GM12891 (cell line): ENCODE measurements around the gene CLVS2. TPM values are rescaled to one million over a fixed set of nuclear protein-coding genes. Genes with fewer than 3 reads are reported as not detected.

Source experiments
- DNase-seq: peaks from one replicate; pipeline ENCODE4 v3.0.0; 2011; ENCODE audit warnings: low spot score; ENCODE audit not compliant: insufficient read length
- FAIRE-seq: peaks from 2 replicates; lab custom pipeline; 2011; peaks lifted over from hg19 to GRCh38; lab: Jason Lieb, UNC
- PAX5 ChIP-seq: IDR thresholded peaks from 2 replicates; pipeline ENCODE4 v1.6.1; 2011; ENCODE audit warnings: low read length, moderate library complexity, mild to moderate bottlenecking; ENCODE audit not compliant: insufficient read depth, severe bottlenecking
- POLR2A ChIP-seq: IDR thresholded peaks from 2 replicates; pipeline ENCODE4 v1.6.1; 2011; ENCODE audit warnings: low read depth, low read length, control low read depth
- POLR2AphosphoS5 ChIP-seq: IDR thresholded peaks from 2 replicates; pipeline ENCODE4 v1.6.1; 2011; ENCODE audit warnings: low read depth, low read length, control low read depth
- POU2F2 ChIP-seq: IDR thresholded peaks from 2 replicates; pipeline ENCODE4 v1.6.1; 2011; ENCODE audit warnings: low read depth, mild to moderate bottlenecking, control low read depth, low read length, moderate library complexity
- SPI1 ChIP-seq: IDR thresholded peaks from 2 replicates; pipeline ENCODE4 v1.6.1; 2011; ENCODE audit warnings: low read depth, low read length, control low read depth
- TAF1 ChIP-seq: IDR thresholded peaks from 2 replicates; pipeline ENCODE4 v1.6.1; 2011; ENCODE audit warnings: low read depth, low read length, control low read depth
- polyA plus RNA-seq: library from polyadenylated mRNA; unstranded; fragments of >200 nt; gene quantifications from one replicate; pipeline ENCODE4 v1.2.1, GENCODE V29; 2012; ENCODE audit warnings: low read depth, missing spikeins, inconsistent platforms; ENCODE audit not compliant: missing spikeins

Gene CLVS2, protein sequence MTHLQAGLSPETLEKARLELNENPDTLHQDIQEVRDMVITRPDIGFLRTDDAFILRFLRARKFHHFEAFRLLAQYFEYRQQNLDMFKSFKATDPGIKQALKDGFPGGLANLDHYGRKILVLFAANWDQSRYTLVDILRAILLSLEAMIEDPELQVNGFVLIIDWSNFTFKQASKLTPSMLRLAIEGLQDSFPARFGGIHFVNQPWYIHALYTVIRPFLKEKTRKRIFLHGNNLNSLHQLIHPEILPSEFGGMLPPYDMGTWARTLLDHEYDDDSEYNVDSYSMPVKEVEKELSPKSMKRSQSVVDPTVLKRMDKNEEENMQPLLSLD
- polyA plus RNA-seq: not detected

DNA sequence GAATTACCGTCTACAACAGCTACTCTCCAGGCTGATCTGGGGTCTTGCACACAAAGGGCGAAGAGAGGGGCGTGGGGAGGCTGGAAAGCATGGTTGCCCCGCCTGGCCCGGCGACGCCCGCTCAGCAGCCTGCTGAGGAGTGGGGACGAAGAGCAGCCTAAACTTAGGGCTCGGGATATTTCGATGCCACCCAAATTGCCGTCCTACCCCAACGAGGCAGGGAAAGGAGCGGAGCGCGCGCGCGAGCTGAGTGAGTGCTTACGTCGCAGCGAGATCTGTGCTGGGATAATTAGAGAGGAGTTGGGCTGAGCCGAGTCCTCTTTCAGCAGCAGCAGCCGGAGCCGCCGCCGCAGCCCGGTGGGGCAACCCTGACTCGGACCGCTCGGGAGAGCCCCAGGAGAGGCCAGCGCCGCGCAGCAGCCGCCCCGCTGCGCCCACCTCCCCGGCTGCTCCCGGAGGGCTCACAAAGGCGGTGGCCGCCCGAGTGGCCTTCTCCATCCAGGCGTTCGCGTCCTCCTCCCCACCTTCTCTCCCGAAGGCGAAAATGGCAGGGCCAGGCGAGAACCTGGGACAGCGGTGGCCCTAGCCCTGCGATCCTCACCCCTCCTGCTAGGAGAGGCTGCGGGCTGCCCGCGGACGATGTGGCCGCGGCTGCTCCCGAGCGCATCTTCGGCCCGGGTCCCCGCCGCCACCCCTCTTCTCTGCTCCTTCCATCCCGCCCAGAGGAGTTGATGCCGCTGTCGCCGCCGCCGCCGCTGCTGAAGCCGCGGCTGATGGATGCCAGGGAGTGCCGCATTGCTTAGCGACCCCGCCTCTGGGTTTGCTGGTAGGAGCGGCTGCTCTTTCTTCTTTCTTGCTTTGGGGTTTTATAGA, at the start of gene CLVS2:
TSS of gene CLVS2 (plus strand) at position 315 of the 873 bp plus-strand sequence. CDS start 1,543 bp downstream, outside the sequence.
- FAIRE-seq (no peak), DNase-seq (no peak)
- TF ChIP-seq POLR2AphosphoS5 (no peak), POLR2A (no peak), SPI1 (no peak), PAX5 (no peak), TAF1 (no peak), POU2F2 (no peak)

GRCh38 chr6:122947355-122947754, 48.7 kb upstream of the CLVS2 start:
- peak; percentile 6 for DNase-seq
- TF ChIP-seq POLR2AphosphoS5 (no peak), TAF1 (no peak), POLR2A (no peak), SPI1 (no peak), PAX5 (no peak), POU2F2 (no peak)
- FAIRE-seq: no peak

DNA sequence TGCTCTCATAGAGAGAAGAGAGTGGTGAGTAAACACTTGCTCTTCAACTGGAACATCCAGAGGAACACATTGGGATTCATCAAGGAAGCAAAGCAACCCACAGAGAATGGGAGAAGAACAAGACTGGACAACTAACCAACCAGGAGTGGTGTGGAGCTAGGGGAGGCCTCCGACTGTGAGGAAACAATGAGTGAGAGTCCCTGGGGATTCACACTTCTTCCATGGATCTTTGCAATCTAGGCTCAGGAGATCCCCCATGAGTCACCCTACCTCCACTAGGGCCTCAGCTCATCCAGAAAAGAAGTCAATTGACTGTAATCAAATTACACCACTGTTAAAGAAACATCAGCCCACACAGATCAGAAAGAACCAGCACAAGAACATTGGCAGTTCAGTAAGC, 42.3 kb upstream of the CLVS2 start:
- FAIRE-seq: no peak
- no peak for DNase-seq
- TF ChIP-seq TAF1 (no peak), SPI1 (no peak), POU2F2 (no peak), PAX5 (no peak), POLR2AphosphoS5 (no peak), POLR2A (no peak)

DNA sequence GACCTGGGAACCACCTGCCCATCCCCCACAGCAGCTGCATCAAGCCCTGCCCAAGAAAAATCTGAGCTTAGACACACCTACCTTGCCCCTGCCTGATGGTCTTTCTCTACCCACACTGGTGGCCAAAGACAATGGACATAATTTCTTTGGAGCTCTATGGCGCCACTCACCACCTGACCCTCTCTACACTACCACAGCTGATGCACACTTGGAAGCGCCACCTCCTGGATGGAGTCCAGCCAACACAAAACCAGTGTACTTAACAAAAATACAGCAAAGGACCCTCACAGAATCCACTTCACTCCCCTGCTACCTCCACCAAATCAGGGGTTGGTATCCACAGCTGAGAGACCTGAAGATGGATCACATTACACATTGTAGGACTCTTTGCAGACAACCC, 39.7 kb upstream of the CLVS2 start:
- no peak for DNase-seq
- no peak for FAIRE-seq
- TF ChIP-seq POLR2AphosphoS5: no peak
- TF ChIP-seq PAX5: no peak
- TF ChIP-seq TAF1: no peak
- no peak for TF ChIP-seq POU2F2
- no peak for TF ChIP-seq POLR2A

GRCh38 chr6:122962000-122962624, 33.9 kb upstream of the CLVS2 start:
- DNase-seq: no peak
- no peak for FAIRE-seq
- TF ChIP-seq POLR2AphosphoS5 (no peak), SPI1 (no peak), POU2F2 (no peak), PAX5 (no peak), POLR2A (no peak), TAF1 (no peak)

DNA sequence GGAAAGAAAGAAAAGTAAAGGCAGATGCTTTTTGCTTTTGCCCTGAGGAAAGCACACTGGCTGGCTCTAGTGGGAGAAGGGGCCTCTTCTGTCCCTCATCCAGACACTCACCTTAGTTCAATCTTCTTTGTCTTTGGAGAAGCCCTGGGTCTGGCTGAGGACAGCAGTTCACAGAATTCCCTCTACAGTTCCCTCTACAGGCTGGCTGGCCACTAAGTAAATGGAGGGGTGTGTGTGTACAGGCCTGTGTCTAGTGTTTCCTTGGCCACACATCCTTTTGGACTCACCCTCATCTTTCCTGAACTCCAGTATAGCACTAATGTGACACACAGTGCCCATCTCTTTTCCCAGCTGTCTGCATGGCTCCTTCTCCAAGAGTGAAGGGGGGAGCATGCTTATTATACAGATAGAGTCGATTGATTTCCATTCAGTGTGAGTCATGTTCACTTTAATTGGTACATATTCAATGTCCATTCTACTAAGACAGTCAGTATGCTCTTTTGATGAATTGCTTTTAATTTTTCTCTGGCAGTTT, 26.0 kb upstream of the CLVS2 start:
- FAIRE-seq (no peak), DNase-seq (no peak)
- TF ChIP-seq POLR2AphosphoS5 (no peak), PAX5 (no peak), SPI1 (no peak), POLR2A (no peak), POU2F2 (no peak), TAF1 (no peak)

- TF ChIP-seq POLR2AphosphoS5: no peak
- TF ChIP-seq TAF1: no peak
- TF ChIP-seq SPI1: no peak
- TF ChIP-seq POLR2A: no peak
- TF ChIP-seq POU2F2: no peak
- no peak for TF ChIP-seq PAX5
- FAIRE-seq (no peak), DNase-seq (no peak)
Measured at GRCh38 chr6:122977180-122977579, 18.9 kb upstream of the CLVS2 start.

GRCh38 chr6:122984393-122984792, 11.6 kb upstream of the CLVS2 start:
- no peak for FAIRE-seq
- no peak for DNase-seq
- TF ChIP-seq POU2F2: no peak

GRCh38 chr6:122994256-122994655, 1.8 kb upstream of the CLVS2 start:
- TF ChIP-seq PAX5: no peak
- FAIRE-seq (no peak), DNase-seq (no peak)
